Measurements from ENCODE around the gene TBC1D13. TPM values are rescaled to one million over a fixed set of nuclear protein-coding genes. Genes with fewer than 3 reads are reported as not detected.
"Not testable (repeated sequence)": the region's sequence is repeated elsewhere in the genome, so short reads cannot be mapped to it uniquely, and the experiment has no call there.

The TBC1D13 gene
- total and polyA plus RNA-seq, 10 of the 15 experiments (the other 5 are each of a cell fraction or from before 2014, with no cell fraction given): 3.0 to 23.1 (median 16.5) TPM

DNA sequence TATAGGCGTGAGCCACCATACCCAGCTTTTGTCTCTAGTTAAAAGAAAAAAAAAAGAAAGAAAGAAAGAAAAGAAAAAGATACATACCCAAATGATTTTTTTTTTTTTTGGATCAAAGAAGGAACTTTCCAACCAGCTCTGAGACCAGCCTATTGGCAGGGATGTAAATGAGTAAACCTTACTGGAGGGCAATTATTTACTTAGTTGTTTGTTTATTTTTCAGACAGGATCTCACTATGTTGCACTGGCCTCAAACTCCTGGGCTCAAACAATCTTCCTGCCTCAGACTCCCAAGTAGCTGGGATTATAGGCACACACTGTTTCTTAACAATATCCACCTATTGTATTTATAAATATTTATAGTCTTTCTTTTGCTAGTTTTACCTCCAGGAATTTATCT, 53.5 kb downstream of the TBC1D13 start:
- no TSS peak for BruUV-seq (replicated peaks)
- POLR2A ChIA-PET: no interaction called here
- Histone ChIP-seq H3K9ac (ENCODE audit: control insufficient read depth, insufficient read depth, low read length) (no peak overlapping the region), H3K9me3 (replicated peaks; ENCODE audit: control insufficient read depth, insufficient read depth, low read length) (no peaks in the 10 kb centered on the region), H4K20me1 (ENCODE audit: control insufficient read depth, insufficient read depth) (no peaks in the 10 kb centered on the region), H2AFZ (ENCODE audit: control insufficient read depth, low read depth, low read length) (no peak overlapping the region), H3K27ac (ENCODE audit: control insufficient read depth, insufficient read depth) (no peak overlapping the region), H3K79me2 (ENCODE audit: control insufficient read depth, insufficient read depth, low read length) (no peaks in the 10 kb centered on the region), H3K36me3 (ENCODE audit: control insufficient read depth in 2 of 2, insufficient read depth in 2 of 2, low read length in 1 of 2) (no peaks in the 10 kb centered on the region; a peak in 1 of 4 replicates), H3K4me1 (ENCODE audit: control insufficient read depth, insufficient read depth, low read length) (no peaks in the 10 kb centered on the region), H3K4me2 (ENCODE audit: control insufficient read depth, insufficient read depth) (no peak overlapping the region), H3K4me3 (no peak overlapping the region), H3K27me3 (replicated peaks in 1 of 2; ENCODE audit: control insufficient read depth in 2 of 2, insufficient read depth in 2 of 2, low read length in 1 of 2) (no peaks in the 10 kb centered on the region)
- 100% methylated on average over 1 of the region's 1 CpG for whole genome bisulfite sequencing (ENCODE audit: insufficient coverage, insufficient replicate concordance, low lambda C conversion rate, missing lambda C conversion rate)
- no peak for TF ChIP-seq POLR2AphosphoS2 (IDR thresholded peaks at IDR 0.05; ENCODE audit: low read depth, low read length)
- TF ChIP-seq TCF7 (IDR thresholded peaks at IDR 0.05; ENCODE audit: borderline replicate concordance): no peak
- no peak for TF ChIP-seq CBX5 (IDR thresholded peaks at IDR 0.05; ENCODE audit: low read depth)
- TF ChIP-seq, protein P1, sequence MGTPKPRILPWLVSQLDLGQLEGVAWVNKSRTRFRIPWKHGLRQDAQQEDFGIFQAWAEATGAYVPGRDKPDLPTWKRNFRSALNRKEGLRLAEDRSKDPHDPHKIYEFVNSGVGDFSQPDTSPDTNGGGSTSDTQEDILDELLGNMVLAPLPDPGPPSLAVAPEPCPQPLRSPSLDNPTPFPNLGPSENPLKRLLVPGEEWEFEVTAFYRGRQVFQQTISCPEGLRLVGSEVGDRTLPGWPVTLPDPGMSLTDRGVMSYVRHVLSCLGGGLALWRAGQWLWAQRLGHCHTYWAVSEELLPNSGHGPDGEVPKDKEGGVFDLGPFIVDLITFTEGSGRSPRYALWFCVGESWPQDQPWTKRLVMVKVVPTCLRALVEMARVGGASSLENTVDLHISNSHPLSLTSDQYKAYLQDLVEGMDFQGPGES (IDR thresholded peaks at IDR 0.05): no peak
- FAIRE-seq (no peak), ATAC-seq (no peak), DNase-seq (ENCODE audit: low read depth, low spot score) (no peak)
- intact Hi-C loops (cut with micrococcal nuclease; ENCODE audit: unreplicated experiment) (no loop called here), in situ Hi-C loops (cut with MboI) (no loop called here)
- RAD21 ChIA-PET (ENCODE audit: unreplicated experiment): no interaction called here
- CTCF ChIA-PET: no interaction called here
- SMC1A ChIA-PET (ENCODE audit: uncharacterized antibody, unreplicated experiment): no interaction called here

DNA sequence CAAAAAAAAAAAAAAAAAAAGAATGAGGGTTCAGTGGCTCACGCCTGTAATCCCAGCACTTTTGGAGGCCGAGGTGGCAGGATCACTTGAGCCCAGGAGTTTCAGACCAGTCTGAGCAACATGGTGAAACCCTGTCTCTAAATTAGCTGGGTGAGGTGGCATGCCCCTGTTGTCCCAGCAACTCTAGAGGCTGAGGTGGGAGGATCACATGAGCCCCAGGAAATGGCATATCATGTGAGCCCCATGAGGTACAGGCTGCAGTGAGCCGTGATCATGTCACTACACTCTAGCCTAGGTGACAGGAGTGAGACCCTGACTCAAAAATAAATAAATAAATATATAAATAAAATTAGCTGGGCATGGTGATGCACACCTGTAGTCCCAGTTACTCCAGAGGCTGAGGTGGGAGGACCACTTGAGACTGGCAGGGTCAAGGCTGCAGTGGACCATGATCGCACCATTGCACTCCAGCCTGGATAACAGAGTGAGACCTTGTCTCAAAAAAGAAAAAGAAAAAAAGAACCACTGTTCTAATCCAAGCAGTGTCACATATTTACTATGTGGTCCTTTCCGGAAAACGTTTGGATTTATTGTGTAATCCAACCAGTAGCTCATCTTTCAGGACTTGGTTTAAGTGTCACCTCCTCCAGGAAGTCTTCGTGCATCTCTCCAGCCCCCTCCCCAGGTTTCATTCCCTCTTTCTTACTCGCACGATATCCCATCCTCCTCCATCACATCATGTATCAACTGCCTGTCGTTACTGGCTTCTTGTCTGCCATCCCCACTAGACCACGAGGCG, 54.8 kb downstream of the TBC1D13 start:
- POLR2A ChIA-PET: no interaction called here
- TF ChIP-seq CREB1 (IDR thresholded peaks at IDR 0.05; ENCODE audit: low read depth) (no peak), RAD51 (IDR thresholded peaks at IDR 0.05) (peak; percentile 68)
- Histone ChIP-seq H3K27me3 (replicated peaks in 1 of 2; ENCODE audit: control insufficient read depth in 2 of 2, insufficient read depth in 2 of 2, low read length in 1 of 2) (no peaks in the 10 kb centered on the region), H3K4me3 (no peak overlapping the region), H4K20me1 (ENCODE audit: control insufficient read depth, insufficient read depth) (no peaks in the 10 kb centered on the region), H3K9me3 (replicated peaks; ENCODE audit: control insufficient read depth, insufficient read depth, low read length) (no peaks in the 10 kb centered on the region), H3K9ac (ENCODE audit: control insufficient read depth, insufficient read depth, low read length) (no peak overlapping the region), H3K79me2 (ENCODE audit: control insufficient read depth, insufficient read depth, low read length) (no peaks in the 10 kb centered on the region), H2AFZ (ENCODE audit: control insufficient read depth, low read depth, low read length) (no peak overlapping the region), H3K4me2 (ENCODE audit: control insufficient read depth, insufficient read depth) (no peak overlapping the region), H3K36me3 (ENCODE audit: control insufficient read depth in 2 of 2, insufficient read depth in 2 of 2, low read length in 1 of 2) (no peaks in the 10 kb centered on the region; a peak in 1 of 4 replicates), H3K27ac (ENCODE audit: control insufficient read depth, insufficient read depth) (no peak overlapping the region), H3K4me1 (ENCODE audit: control insufficient read depth, insufficient read depth, low read length) (no peaks in the 10 kb centered on the region)
- BruUV-seq (replicated peaks): no TSS peak
- in situ Hi-C loops (cut with MboI) (no loop called here), intact Hi-C loops (cut with micrococcal nuclease; ENCODE audit: unreplicated experiment) (no loop called here)
- CTCF ChIA-PET: interaction anchor here (0.6 kb wide), 1 partner anchor 35 kb away, joined by 3 read pairs; no protein-coding TSS in a partner anchor
- FAIRE-seq: no peak
- SMC1A ChIA-PET (ENCODE audit: uncharacterized antibody, unreplicated experiment): no interaction called here
- RAD21 ChIA-PET (ENCODE audit: unreplicated experiment): no interaction called here
- ATAC-seq: no peak
- whole genome bisulfite sequencing (ENCODE audit: insufficient coverage, insufficient replicate concordance, low lambda C conversion rate, missing lambda C conversion rate): 86% methylated on average over 12 of the region's 12 CpGs
- no peak for DNase-seq (ENCODE audit: low read depth, low spot score)

DNA sequence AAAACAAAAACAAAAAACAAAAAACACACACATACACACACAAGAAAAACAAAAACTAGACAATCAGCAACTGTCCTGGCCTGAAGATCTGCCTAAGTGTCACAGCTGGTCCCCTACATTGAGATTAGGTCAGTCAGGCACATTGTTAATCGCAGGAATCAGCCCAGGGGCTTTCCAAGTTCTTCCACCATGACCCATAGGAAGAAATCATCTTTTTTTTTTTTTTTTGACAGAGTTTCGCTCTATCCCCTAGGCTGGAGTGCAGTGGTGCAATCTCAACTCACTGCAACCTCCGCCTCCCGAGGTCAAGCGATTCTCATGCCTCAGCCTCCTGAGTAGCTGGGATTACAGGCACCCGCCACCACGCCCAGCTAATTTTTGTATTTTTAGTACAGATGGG, 56.1 kb downstream of the TBC1D13 start:
- H3K36me3 ChIP-seq (ENCODE audit: control insufficient read depth in 2 of 2, insufficient read depth in 2 of 2, low read length in 1 of 2); FAIRE-seq; BruUV-seq (replicated peaks); H3K27me3 ChIP-seq (replicated peaks in 1 of 2; ENCODE audit: control insufficient read depth in 2 of 2, insufficient read depth in 2 of 2, low read length in 1 of 2); H2AFZ ChIP-seq (ENCODE audit: control insufficient read depth, low read depth, low read length); CTCF ChIA-PET; H3K27ac ChIP-seq (ENCODE audit: control insufficient read depth, insufficient read depth); DNase-seq (ENCODE audit: low read depth, low spot score); RAD21 ChIA-PET (ENCODE audit: unreplicated experiment); ATAC-seq; intact Hi-C loops (cut with micrococcal nuclease; ENCODE audit: unreplicated experiment); POLR2A ChIA-PET; H4K20me1 ChIP-seq (ENCODE audit: control insufficient read depth, insufficient read depth); SMC1A ChIA-PET (ENCODE audit: uncharacterized antibody, unreplicated experiment); H3K4me1 ChIP-seq (ENCODE audit: control insufficient read depth, insufficient read depth, low read length); H3K79me2 ChIP-seq (ENCODE audit: control insufficient read depth, insufficient read depth, low read length); H3K9me3 ChIP-seq (replicated peaks; ENCODE audit: control insufficient read depth, insufficient read depth, low read length); H3K4me2 ChIP-seq (ENCODE audit: control insufficient read depth, insufficient read depth); H3K4me3 ChIP-seq; H3K9ac ChIP-seq (ENCODE audit: control insufficient read depth, insufficient read depth, low read length); in situ Hi-C loops (cut with MboI): not testable (repeated sequence)
- 92% methylated on average over 7 of the region's 7 CpGs for WGBS (ENCODE audit: insufficient coverage, insufficient replicate concordance, low lambda C conversion rate, missing lambda C conversion rate)
